Sigmoid colon (tissue), 7 donors: Measurements from ENCODE around the gene SLC6A9. TPM values are rescaled to one million over a fixed set of nuclear protein-coding genes. Genes with fewer than 3 reads are reported as not detected.

Experiments
- DNase-seq: peaks from one replicate; pipeline ENCODE4 v3.0.0-alpha.2; 2019
- H3K27ac ChIP-seq, 4 donors: fragments of 200-600 bp; sonication (generic); one replicate each; pipeline ENCODE4 v1.5.1; 2016 to 2019; ENCODE audit warnings: mild to moderate bottlenecking in 1 of 4
- H3K27me3 ChIP-seq, 3 donors: fragments of 200-600 bp; sonication (generic); one replicate each; pipeline ENCODE4 v1.5.1; 2019; ENCODE audit warnings: mild to moderate bottlenecking in 1 of 3
- H3K36me3 ChIP-seq, 4 donors: fragments of 200-600 bp; sonication (generic); one replicate each; pipeline ENCODE4 v1.5.1; 2016 to 2019
- H3K4me1 ChIP-seq, 4 donors: fragments of 200-600 bp; sonication (generic); one replicate each; pipeline ENCODE4 v1.5.1; 2017 to 2019
- H3K4me3 ChIP-seq, 4 donors: fragments of 200-600 bp; sonication (generic); one replicate each; pipeline ENCODE4 v1.5.1; 2017 to 2019; ENCODE audit warnings: mild to moderate bottlenecking in 2 of 4, moderate library complexity in 1 of 4
- H3K9me3 ChIP-seq, 4 donors: fragments of 200-600 bp in 3 of 4; sonication (generic) in 3 of 4; one replicate each; pipeline versions ENCODE4 v1.5.1 to v1.6.1; 2013 to 2019
- CTCF ChIP-seq, 4 experiments: fragments of 450-650 bp in 3 of 4; fragments of 200-600 bp in 1 of 4; IDR thresholded peaks; one replicate each; pipeline ENCODE4 v1.5.1; 2016 to 2019; ENCODE audit warnings: antibody characterized with exemption in 4 of 4, mild to moderate bottlenecking in 3 of 4, moderate library complexity in 2 of 4
- EP300 ChIP-seq, 4 donors: sonication (generic); formaldehyde crosslinking; IDR thresholded peaks; one replicate each; pipeline ENCODE4 v1.6.1; 2017; ENCODE audit warnings: antibody characterized with exemption in 4 of 4
- POLR2A ChIP-seq, 2 donors: fragments of 450-650 bp; IDR thresholded peaks; one replicate each; pipeline ENCODE4 v1.6.1; 2016; ENCODE audit warnings: antibody characterized with exemption in 2 of 2, mild to moderate bottlenecking in 2 of 2, moderate library complexity in 2 of 2
- POLR2AphosphoS5 ChIP-seq, 4 donors: sonication (generic); formaldehyde crosslinking; IDR thresholded peaks; one replicate each; pipeline ENCODE4 v1.6.1; 2017; ENCODE audit warnings: antibody characterized with exemption in 4 of 4
- WGBS, 2 donors: extraction: QIAGEN DNeasy Blood & Tissue Kit; methylation state at CpG; one replicate each; pipeline ENCODE4 v1.1.7; 2013; 5-methylcytosine and 5-hydroxymethylcytosine counted together
- intact Hi-C: fragments of 100-400 bp; cut with DNase I; formaldehyde crosslinking; loops from one replicate; pipeline ENCODE4 v1.15.1; 2023
- polyA plus RNA-seq, 3 donors: library from polyadenylated mRNA; stranded (reverse); fragments of 200-250 nt; gene quantifications; one replicate each; pipeline ENCODE4 v1.2.3, GENCODE V29; 2013
- total RNA-seq, 4 donors: library from RNA; depleted of rRNA; stranded (reverse); fragments of >200 nt; gene quantifications; one replicate each; pipeline ENCODE4 v1.1.0, GENCODE V29; 2016
- donor health status: healthy with polysubstance abuse.
- donor health status: Bipolar disorder and iron deficiency.
- donor health status: healthy.

The SLC6A9 gene
- total and polyA plus RNA-seq, 7 donors = 2.4 to 24.5 (median 5.9) TPM

- peaks cover 0 to 65% (median 19%) of the 10 kb centered on the region in 4 donors for H3K36me3 ChIP-seq
- intact Hi-C loops = no loop called here
Observed at GRCh38 chr1:43965316-43965715, 65.9 kb downstream of the SLC6A9 start.

GRCh38 chr1:43963890-43964289, 67.4 kb downstream of the SLC6A9 start:
- Histone ChIP-seq H3K27me3 (no peaks in the 10 kb centered on the region), H3K27ac (no peak overlapping the region), H3K4me3 (no peak overlapping the region), H3K9me3 (no peaks in the 10 kb centered on the region), H3K4me1 (no peaks in the 10 kb centered on the region), H3K36me3 (peaks cover 0 to 79% (median 29%) of the 10 kb centered on the region in 4 donors)
- TF ChIP-seq EP300 (IDR thresholded peaks at IDR 0.05) (no peak), POLR2A (IDR thresholded peaks at IDR 0.05) (no peak), POLR2AphosphoS5 (IDR thresholded peaks at IDR 0.05) (no peak), CTCF (IDR thresholded peaks at IDR 0.05) (no peak)
- WGBS, 2 donors = 90 to 92% methylated on average over 5 of the region's 5 CpGs
- DNase-seq = no peak
- intact Hi-C loops = no loop called here

More at GRCh38 chr1:43965316-43965715, 65.9 kb downstream of the SLC6A9 start:
- H3K4me3 ChIP-seq = no peak overlapping the region
- H3K9me3 ChIP-seq = no peaks in the 10 kb centered on the region
- peaks cover 0 to 6% (median 2%) of the 10 kb centered on the region in 4 donors for H3K4me1 ChIP-seq
- no peaks in the 10 kb centered on the region for H3K27me3 ChIP-seq
- H3K27ac ChIP-seq = no peak overlapping the region
- TF ChIP-seq EP300 (IDR thresholded peaks at IDR 0.05) (no peak), CTCF (IDR thresholded peaks at IDR 0.05) (no peak), POLR2A (IDR thresholded peaks at IDR 0.05) (no peak), POLR2AphosphoS5 (IDR thresholded peaks at IDR 0.05) (no peak)
- DNase-seq = no peak
- WGBS, 2 donors = 91% methylated on average over 3 of the region's 3 CpGs

- Histone ChIP-seq H3K4me3 (no peak overlapping the region), H3K9me3 (no peaks in the 10 kb centered on the region), H3K4me1 (no peaks in the 10 kb centered on the region), H3K36me3 (peaks cover 0 to 88% (median 38%) of the 10 kb centered on the region in 4 donors), H3K27ac (no peak overlapping the region), H3K27me3 (no peaks in the 10 kb centered on the region)
- WGBS, 2 donors = 94 to 95% methylated on average over 3 of the region's 3 CpGs
- TF ChIP-seq EP300 (IDR thresholded peaks at IDR 0.05) (no peak), POLR2AphosphoS5 (IDR thresholded peaks at IDR 0.05) (no peak), CTCF (IDR thresholded peaks at IDR 0.05) (no peak)
- no peak for DNase-seq
- intact Hi-C loops = no loop called here
Observed at GRCh38 chr1:43963006-43963405, 68.3 kb downstream of the SLC6A9 start.

- no peak for TF ChIP-seq POLR2A (IDR thresholded peaks at IDR 0.05)
- no peak for TF ChIP-seq POLR2AphosphoS5 (IDR thresholded peaks at IDR 0.05)
- TF ChIP-seq EP300 (IDR thresholded peaks at IDR 0.05) = no peak
- TF ChIP-seq CTCF (IDR thresholded peaks at IDR 0.05) = no peak
- DNase-seq = no peak
- Histone ChIP-seq H3K9me3 (no peaks in the 10 kb centered on the region), H3K27me3 (no peaks in the 10 kb centered on the region), H3K36me3 (peaks cover 0 to 95% (median 42%) of the 10 kb centered on the region in 4 donors), H3K4me3 (no peak overlapping the region), H3K4me1 (no peaks in the 10 kb centered on the region), H3K27ac (no peak overlapping the region)
- intact Hi-C loops = no loop called here
- WGBS, 2 donors = 90 to 93% methylated on average over 2 of the region's 2 CpGs
Observed at GRCh38 chr1:43962324-43962723, 68.9 kb downstream of the SLC6A9 start.

- intact Hi-C loops = no loop called here
- Histone ChIP-seq H3K27me3 (no peaks in the 10 kb centered on the region), H3K9me3 (no peaks in the 10 kb centered on the region), H3K4me1 (no peaks in the 10 kb centered on the region), H3K36me3 (peaks cover 0 to 97% (median 43%) of the 10 kb centered on the region in 4 donors), H3K4me3 (no peak overlapping the region), H3K27ac (no peak overlapping the region)
- TF ChIP-seq POLR2AphosphoS5 (IDR thresholded peaks at IDR 0.05) (no peak), EP300 (IDR thresholded peaks at IDR 0.05) (no peak), POLR2A (IDR thresholded peaks at IDR 0.05) (no peak), CTCF (IDR thresholded peaks at IDR 0.05) (no peak)
- no peak for DNase-seq
- WGBS, 2 donors = 89% methylated on average over 3 of the region's 3 CpGs
Observed at GRCh38 chr1:43961692-43962091, 69.6 kb downstream of the SLC6A9 start.
